ENCODE measurements around the gene DNAAF9. TPM values are rescaled to one million over a fixed set of nuclear protein-coding genes. Genes with fewer than 3 reads are reported as not detected.

DNAAF9 gene
- total and polyA plus RNA-seq, 9 donors: 10.3 to 20.3 (median 17.5) TPM

- intact Hi-C loops (cut with DNase I): no loop called here
- Histone ChIP-seq H3K27me3 (no peaks in the 10 kb centered on the region), H3K27ac (no peak overlapping the region), H3K4me1 (ENCODE audit: insufficient read depth) (peaks cover 3% of the 10 kb centered on the region), H3K9me3 (no peaks in the 10 kb centered on the region), H3K36me3 (no peaks in the 10 kb centered on the region), H3K4me3 (no peak overlapping the region)
- WGBS, 3 donors: 15 to 39% (median 17%) methylated on average over 2 of the region's 2 CpGs
- DNase-seq: no peak
- TF ChIP-seq, protein P1, sequence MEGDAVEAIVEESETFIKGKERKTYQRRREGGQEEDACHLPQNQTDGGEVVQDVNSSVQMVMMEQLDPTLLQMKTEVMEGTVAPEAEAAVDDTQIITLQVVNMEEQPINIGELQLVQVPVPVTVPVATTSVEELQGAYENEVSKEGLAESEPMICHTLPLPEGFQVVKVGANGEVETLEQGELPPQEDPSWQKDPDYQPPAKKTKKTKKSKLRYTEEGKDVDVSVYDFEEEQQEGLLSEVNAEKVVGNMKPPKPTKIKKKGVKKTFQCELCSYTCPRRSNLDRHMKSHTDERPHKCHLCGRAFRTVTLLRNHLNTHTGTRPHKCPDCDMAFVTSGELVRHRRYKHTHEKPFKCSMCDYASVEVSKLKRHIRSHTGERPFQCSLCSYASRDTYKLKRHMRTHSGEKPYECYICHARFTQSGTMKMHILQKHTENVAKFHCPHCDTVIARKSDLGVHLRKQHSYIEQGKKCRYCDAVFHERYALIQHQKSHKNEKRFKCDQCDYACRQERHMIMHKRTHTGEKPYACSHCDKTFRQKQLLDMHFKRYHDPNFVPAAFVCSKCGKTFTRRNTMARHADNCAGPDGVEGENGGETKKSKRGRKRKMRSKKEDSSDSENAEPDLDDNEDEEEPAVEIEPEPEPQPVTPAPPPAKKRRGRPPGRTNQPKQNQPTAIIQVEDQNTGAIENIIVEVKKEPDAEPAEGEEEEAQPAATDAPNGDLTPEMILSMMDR (IDR thresholded peaks at IDR 0.05): no peak
- TF ChIP-seq EP300 (IDR thresholded peaks at IDR 0.05): no peak
- no peak for TF ChIP-seq POLR2A (IDR thresholded peaks at IDR 0.05)
Measured at GRCh38 chr20:3380228-3381070, 27.0 kb downstream of the DNAAF9 start.

DNA sequence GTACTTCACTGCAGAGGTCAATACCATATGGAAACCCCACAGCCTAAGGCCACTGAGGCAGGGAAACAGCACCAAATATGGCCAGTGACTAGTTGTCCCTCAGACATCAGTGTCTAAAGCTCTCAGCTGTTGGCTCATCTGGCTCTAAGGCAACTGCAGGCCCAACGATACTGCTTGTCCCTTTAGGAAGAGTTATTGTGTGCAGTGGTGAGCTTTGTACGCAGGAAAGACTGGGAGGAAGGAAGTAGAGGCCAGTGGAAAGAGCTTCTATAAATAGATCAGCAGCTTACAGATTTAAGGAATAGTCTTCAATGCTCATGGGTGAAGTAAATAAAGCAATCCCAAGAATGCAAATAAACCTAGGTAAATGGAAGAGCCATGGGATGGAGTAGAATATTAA lies 29.3 kb downstream of the DNAAF9 start:
- H3K9me3 ChIP-seq: no peaks in the 10 kb centered on the region
- TF ChIP-seq EP300 (IDR thresholded peaks at IDR 0.05) (no peak), POLR2A (IDR thresholded peaks at IDR 0.05) (no peak)
- TF ChIP-seq, protein P1 (IDR thresholded peaks at IDR 0.05): no peak
- no peak for DNase-seq
- no peak overlapping the region for H3K4me3 ChIP-seq
- no peak overlapping the region for H3K27ac ChIP-seq
- 72 to 79% (median 78%) methylated on average over 2 of the region's 2 CpGs for WGBS, 3 donors
- H3K4me1 ChIP-seq (ENCODE audit: insufficient read depth): peaks cover 1% of the 10 kb centered on the region
- no peaks in the 10 kb centered on the region for H3K27me3 ChIP-seq
- intact Hi-C loops (cut with DNase I): no loop called here
- H3K36me3 ChIP-seq: no peaks in the 10 kb centered on the region

- Histone ChIP-seq H3K27me3 (no peaks in the 10 kb centered on the region), H3K4me1 (ENCODE audit: insufficient read depth) (peaks cover 1% of the 10 kb centered on the region), H3K27ac (no peak overlapping the region), H3K36me3 (no peaks in the 10 kb centered on the region), H3K4me3 (no peak overlapping the region), H3K9me3 (no peaks in the 10 kb centered on the region)
- TF ChIP-seq POLR2A (IDR thresholded peaks at IDR 0.05) (no peak), EP300 (IDR thresholded peaks at IDR 0.05) (no peak)
- TF ChIP-seq, protein P1 (IDR thresholded peaks at IDR 0.05): no peak
- DNase-seq: no peak
- 80 to 88% (median 84%) methylated on average over 2 of the region's 2 CpGs for WGBS, 3 donors
- intact Hi-C loops (cut with DNase I): no loop called here
Measured at GRCh38 chr20:3377644-3378043, 29.8 kb downstream of the DNAAF9 start.

DNA sequence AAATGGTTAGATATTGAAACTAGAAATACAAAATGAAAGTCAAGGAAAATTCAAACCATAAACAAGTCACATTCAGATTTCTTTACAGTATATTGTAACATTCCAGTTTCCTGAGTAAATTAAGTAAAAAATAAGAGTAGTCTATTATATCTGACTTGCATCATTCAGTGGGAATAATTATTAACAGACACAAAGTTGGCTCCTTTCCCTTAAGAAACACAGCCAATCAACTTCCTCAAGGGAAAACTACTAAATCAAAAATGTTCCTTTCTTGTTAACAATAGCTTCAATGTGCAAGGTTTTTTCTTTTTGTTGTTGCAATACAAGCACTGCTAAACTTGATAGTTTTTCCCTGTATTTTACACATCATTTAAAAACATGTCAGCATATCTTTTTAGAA lies 33.2 kb downstream of the DNAAF9 start:
- Histone ChIP-seq H3K4me3 (no peak overlapping the region), H3K9me3 (no peaks in the 10 kb centered on the region), H3K27me3 (no peaks in the 10 kb centered on the region), H3K4me1 (ENCODE audit: insufficient read depth) (no peaks in the 10 kb centered on the region), H3K27ac (no peak overlapping the region), H3K36me3 (no peaks in the 10 kb centered on the region)
- DNase-seq: no peak
- intact Hi-C loops (cut with DNase I): no loop called here
- TF ChIP-seq EP300 (IDR thresholded peaks at IDR 0.05): no peak
- no peak for TF ChIP-seq POLR2A (IDR thresholded peaks at IDR 0.05)
- TF ChIP-seq, protein P1 (IDR thresholded peaks at IDR 0.05): no peak
